GM12878 (cell line): Measurements from ENCODE around the gene PODXL2. TPM values are rescaled to one million over a fixed set of nuclear protein-coding genes. Genes with fewer than 3 reads are reported as not detected.

ENCODE experiments used
- ATAC-seq: fragments of 200-7000 bp; cut with Tn5 transposase; 3 replicates; pipeline ENCODE4 v1.9.1; 2020; ENCODE audit warnings: mild to moderate bottlenecking, moderate library complexity
- BruUV-seq: library from RNA; stranded (reverse); fragments of 400-500 nt; replicated peaks from 2 replicates; lab custom pipeline; 2021; lab: Mats Ljungman, UMichigan
- CTCF ChIA-PET: fragments of 300-600 bp; sonication (Branson Sonifier 250); formaldehyde crosslinking; extraction: SDS; loops from one replicate; lab custom pipeline; 2021; ENCODE audit warnings: inconsistent platforms; lab: Yijun Ruan, JAX
- POLR2A ChIA-PET: fragments of 350-600 bp; formaldehyde crosslinking; extraction: SDS; loops from one replicate; lab custom pipeline; 2021; ENCODE audit warnings: inconsistent platforms; lab: Charles Lee
- RAD21 ChIA-PET: fragments of 300-600 bp; sonication (Branson Sonifier 250); formaldehyde crosslinking; loops from one replicate; lab custom pipeline; 2023; ENCODE audit warnings: antibody characterized with exemption; ENCODE audit not compliant: unreplicated experiment; lab: Charles Lee
- SMC1A ChIA-PET: fragments of 300-600 bp; sonication (Branson Sonifier 250); formaldehyde crosslinking; loops from one replicate; lab custom pipeline; 2023; ENCODE audit not compliant: unreplicated experiment, uncharacterized antibody; lab: Charles Lee
- DNase-seq: peaks from one replicate; pipeline ENCODE4 v3.0.0-alpha.2; 2011; ENCODE audit warnings: low read depth, low spot score
- FAIRE-seq: peaks from 3 replicates; lab custom pipeline; 2011; peaks lifted over from hg19 to GRCh38; lab: Jason Lieb, UNC
- H2AFZ ChIP-seq: 2 replicates; pipeline ENCODE4 v1.6.0; 2011; ENCODE audit warnings: low read depth, low read length, control low read depth; ENCODE audit not compliant: control insufficient read depth
- H3K27ac ChIP-seq: 2 replicates; pipeline ENCODE4 v1.5.1; 2011; ENCODE audit warnings: control low read depth; ENCODE audit not compliant: control insufficient read depth, insufficient read depth
- H3K27me3 ChIP-seq, 2 experiments: replicated peaks in 1 of 2; 2 replicates each; pipeline versions ENCODE4 v1.6.0 to v1.6.1; 2011; ENCODE audit warnings: low read length in 1 of 2; ENCODE audit not compliant: control insufficient read depth in 2 of 2, insufficient read depth in 2 of 2
- H3K36me3 ChIP-seq, 2 experiments: 2 replicates each; pipeline ENCODE4 v1.5.1; 2011; ENCODE audit warnings: low read length in 1 of 2; ENCODE audit not compliant: control insufficient read depth in 2 of 2, insufficient read depth in 2 of 2
- H3K4me1 ChIP-seq: 2 replicates; pipeline ENCODE4 v1.6.1; 2011; ENCODE audit warnings: mild to moderate bottlenecking, low read length, moderate library complexity, mixed read lengths; ENCODE audit not compliant: control insufficient read depth, insufficient read depth
- H3K4me2 ChIP-seq: 2 replicates; pipeline ENCODE4 v1.6.0; 2011; ENCODE audit warnings: control low read depth; ENCODE audit not compliant: control insufficient read depth, insufficient read depth
- H3K4me3 ChIP-seq: fragments of 200-600 bp; sonication (generic); 2 replicates; pipeline ENCODE4 v1.5.1; 2016
- H3K79me2 ChIP-seq: 2 replicates; pipeline ENCODE4 v1.6.0; 2011; ENCODE audit warnings: low read length; ENCODE audit not compliant: control insufficient read depth, insufficient read depth
- H3K9ac ChIP-seq: 2 replicates; pipeline ENCODE4 v1.8.0; 2011; ENCODE audit warnings: low read length, control low read depth, mixed read lengths; ENCODE audit not compliant: control insufficient read depth, insufficient read depth
- H3K9me3 ChIP-seq: replicated peaks from 3 replicates; pipeline ENCODE4 v1.5.1; 2011; ENCODE audit warnings: mild to moderate bottlenecking, low read length; ENCODE audit not compliant: control insufficient read depth, insufficient read depth
- H4K20me1 ChIP-seq: 2 replicates; pipeline ENCODE4 v1.6.0; 2011; ENCODE audit not compliant: control insufficient read depth, insufficient read depth
- CBX3 ChIP-seq: fragments of 200-600 bp; sonication (generic); IDR thresholded peaks from 2 replicates; pipeline ENCODE4 v1.6.1; 2016; ENCODE audit warnings: low read depth, borderline replicate concordance
- EED ChIP-seq: sonication (generic); IDR thresholded peaks from 2 replicates; pipeline ENCODE4 v1.6.1; 2016; ENCODE audit warnings: antibody characterized with exemption, low read depth
- ESRRA ChIP-seq: IDR thresholded peaks from 2 replicates; pipeline ENCODE4 v1.6.1; 2012; ENCODE audit warnings: mild to moderate bottlenecking, low read length, improper control_type of control experiment
- EZH2 ChIP-seq: IDR thresholded peaks from 2 replicates; pipeline ENCODE4 v1.6.1; 2012; ENCODE audit warnings: low read depth, mild to moderate bottlenecking, control low read depth, inconsistent platforms, low read length, borderline replicate concordance; ENCODE audit not compliant: control insufficient read depth
- JUNB ChIP-seq: IDR thresholded peaks from 2 replicates; pipeline ENCODE4 v1.6.1; 2016; ENCODE audit warnings: antibody characterized with exemption, mild to moderate bottlenecking
- KLF5 ChIP-seq: fragments of 450-650 bp; IDR thresholded peaks from 2 replicates; pipeline ENCODE4 v1.6.1; 2014; ENCODE audit warnings: mild to moderate bottlenecking; ENCODE audit not compliant: partially characterized antibody
- NFYA ChIP-seq: IDR thresholded peaks from 2 replicates; pipeline ENCODE4 v1.6.1; 2011; ENCODE audit warnings: low read depth, mild to moderate bottlenecking, low read length, improper control_type of control experiment, borderline replicate concordance
- RELA ChIP-seq: fragments of 450-650 bp; IDR thresholded peaks from 2 replicates; pipeline ENCODE4 v1.8.0; 2014; ENCODE audit warnings: borderline replicate concordance; ENCODE audit not compliant: partially characterized antibody
- SMC3 ChIP-seq: IDR thresholded peaks from 2 replicates; pipeline ENCODE4 v1.6.1; 2011; ENCODE audit warnings: low read length, improper control_type of control experiment, borderline replicate concordance
- TARDBP ChIP-seq: IDR thresholded peaks from 2 replicates; pipeline ENCODE4 v1.6.1; 2016; ENCODE audit warnings: borderline replicate concordance
- USF2 ChIP-seq: IDR thresholded peaks from 2 replicates; pipeline ENCODE4 v1.6.1; 2011; ENCODE audit warnings: low read depth, low read length, improper control_type of control experiment, borderline replicate concordance
- ZBTB40 ChIP-seq: fragments of 450-650 bp; IDR thresholded peaks from 2 replicates; pipeline ENCODE4 v1.6.1; 2016; ENCODE audit warnings: mild to moderate bottlenecking, moderate library complexity, borderline replicate concordance
- WGBS: methylation state at CpG from one replicate; pipeline ENCODE4 v1.1.6; 2016; ENCODE audit warnings: low lambda C conversion rate; ENCODE audit not compliant: insufficient replicate concordance, insufficient coverage; ENCODE audit errors: missing lambda C conversion rate; 5-methylcytosine and 5-hydroxymethylcytosine counted together
- in situ Hi-C: fragments of 300-500 bp; cut with MboI; formaldehyde crosslinking; loops from 9 replicates; pipeline ENCODE4 v1.14.3; 2018; ENCODE audit warnings: mixed read lengths
- intact Hi-C: fragments of 100-400 bp; cut with micrococcal nuclease; formaldehyde crosslinking; loops from one replicate; pipeline ENCODE4 v1.14.2; 2022; ENCODE audit not compliant: unreplicated experiment
- polyA plus RNA-seq, 11 experiments: library from polyadenylated mRNA; depleted of rRNA in 4 of 11; unstranded in 6 of 11; stranded (reverse) in 5 of 11; fragments of >200 nt; fragmentation: Nextera tagmentation in 4 of 11; fragmentation: Illumina TruSeq in 1 of 11; extraction: Ambion mirVana in 4 of 11; extraction: Trizol in 1 of 11; gene quantifications; 1 replicate in 1 of 11; 2 replicates in 10 of 11; pipeline versions ENCODE4 v1.2.1 to v1.2.3, GENCODE V29; 2011 to 2016; ENCODE audit warnings: inconsistent platforms in 2 of 11, missing spikeins in 2 of 11, low read depth in 1 of 11
- total RNA-seq, 4 experiments: library from RNA; depleted of rRNA in 3 of 4; stranded (reverse); fragments of >200 nt in 3 of 4; fragmentation: Illumina TruSeq in 1 of 4; extraction: Trizol in 1 of 4; gene quantifications; 2 replicates each; pipeline versions ENCODE4 v1.2.1 to v1.2.3, GENCODE V29; 2013 to 2021

Gene PODXL2
- total and polyA plus RNA-seq, 10 of the 15 experiments (the other 5 are each of a cell fraction or from before 2014, with no cell fraction given), result 0.03 to 24.4 (median 13.6) TPM; not detected in 2

GRCh38 chr3:127632035-127632820 is 3.2 kb downstream of the PODXL2 start:
- Histone ChIP-seq H3K4me1 (peaks cover 8% of the 10 kb centered on the region), H3K4me2 (no peak overlapping the region), H3K4me3 (no peak overlapping the region), H3K9ac (no peak overlapping the region), H3K27ac (no peak overlapping the region), H3K27me3 (peaks cover 10 to 13% of the 10 kb centered on the region in 2 experiments; a peak in 3 of 4 replicates), H2AFZ (no peak overlapping the region), H3K9me3 (no peaks in the 10 kb centered on the region), H3K79me2 (no peaks in the 10 kb centered on the region), H3K36me3 (no peaks in the 10 kb centered on the region), H4K20me1 (no peaks in the 10 kb centered on the region; the same call in 1 of the 2 replicates)
- ChIA-PET SMC1A (no interaction called here), RAD21 (no interaction called here), POLR2A (no interaction called here), CTCF (interaction anchor here (1.4 kb wide), 1 partner anchor 14 kb away, joined by 3 read pairs; no protein-coding TSS in a partner anchor)
- no TSS peak for BruUV-seq
- in situ Hi-C loops (no loop called here), intact Hi-C loops (no loop called here)
- FAIRE-seq (no peak), DNase-seq (no peak), ATAC-seq (no peak; the same call in 2 of the 3 replicates)
- TF ChIP-seq CBX3, result no peak
- TF ChIP-seq ZBTB40, result no peak
- TF ChIP-seq KLF5, result no peak
- TF ChIP-seq NFYA, result no peak
- no peak for TF ChIP-seq EED
- no peak for TF ChIP-seq USF2
- TF ChIP-seq ESRRA, result no peak
- TF ChIP-seq EZH2, result no peak
- TF ChIP-seq JUNB, result no peak
- no peak for TF ChIP-seq RELA
- no peak for TF ChIP-seq SMC3
- no peak for TF ChIP-seq TARDBP
- WGBS, result 49% methylated on average over 8 of the region's 8 CpGs
